K562 (cell line): ENCODE measurements around the gene MGAT5.

Source experiments
- ADNP ChIP-seq: fragments of 200-800 bp; sonication (Bioruptor generic); IDR thresholded peaks from 2 replicates; pipeline ENCODE4 v1.6.1; 2016; ENCODE audit warnings: missing genetic modification characterization, missing compliant biosample characterization
- BRD9 ChIP-seq: fragments of 450-650 bp; IDR thresholded peaks from 2 replicates; pipeline ENCODE4 v1.6.1; 2018; ENCODE audit warnings: low read depth; ENCODE audit not compliant: partially characterized antibody
- CTCF ChIP-seq, 3 experiments: IDR thresholded peaks in 2 of 3; conservative IDR thresholded peaks in 1 of 3; 2 replicates each; pipeline ENCODE4 v1.5.1; 2011 to 2012; ENCODE audit warnings: low read length in 3 of 3, mild to moderate bottlenecking in 3 of 3, control low read depth in 2 of 3, improper control_type of control experiment in 1 of 3, inconsistent platforms in 1 of 3, low read depth in 1 of 3, mixed read lengths in 1 of 3, moderate library complexity in 1 of 3; ENCODE audit not compliant: insufficient read depth in 2 of 3
- EGR1 ChIP-seq: fragments of 450-650 bp; conservative IDR thresholded peaks from 2 replicates; pipeline ENCODE4 v1.6.1; 2017; ENCODE audit warnings: mild to moderate bottlenecking
- RAD21 ChIP-seq, 2 experiments: fragments of 250-450 bp in 1 of 2; fragments of 450-650 bp in 1 of 2; sonication (Bioruptor Pico) in 1 of 2; formaldehyde crosslinking in 1 of 2; IDR thresholded peaks in 1 of 2; conservative IDR thresholded peaks in 1 of 2; 2 replicates each; pipeline versions ENCODE4 v1.4.0 to v1.8.0; 2020 to 2022; ENCODE audit warnings: mild to moderate bottlenecking in 2 of 2, moderate library complexity in 1 of 2

- no peak for TF ChIP-seq ADNP (tag)
- TF ChIP-seq RAD21 (CRISPR knock-in tag; conservative IDR thresholded peaks at IDR 0.05 in 1 of 2, IDR thresholded peaks at IDR 0.05 in 1 of 2): no peak
- TF ChIP-seq CTCF (IDR thresholded peaks at IDR 0.05 in 2 of 3, conservative IDR thresholded peaks at IDR 0.05 in 1 of 3; ENCODE audit: insufficient read depth in 2 of 3, low read depth in 1 of 3, low read length in 3 of 3): no peak
- no peak for TF ChIP-seq EGR1
- no peak for TF ChIP-seq BRD9
Measured at GRCh38 chr2:134399096-134399495, 145.2 kb downstream of the MGAT5 start.
